ENCODE measurements around the gene ZDHHC22.

DNA sequence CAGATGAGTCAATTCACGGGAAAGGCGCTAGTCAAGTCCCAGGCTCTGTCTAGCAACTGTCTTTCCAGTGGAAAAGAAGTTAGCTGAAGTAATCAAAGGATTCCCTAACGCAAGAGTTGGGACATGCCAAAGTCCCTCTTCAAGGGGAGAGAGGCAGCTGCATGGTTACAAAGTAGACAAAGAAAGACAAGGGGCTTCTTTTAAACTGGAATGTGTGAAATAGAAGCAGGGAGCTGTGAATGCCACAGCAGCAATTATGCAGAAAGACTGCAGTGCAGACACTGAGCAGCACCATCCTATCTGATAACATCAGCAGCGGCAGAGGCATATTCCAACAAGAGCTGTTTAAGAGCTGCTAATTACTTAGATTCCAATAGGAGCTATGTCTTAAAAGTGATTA is 56.1 kb downstream of the ZDHHC22 start:
- TF ChIP-seq, protein P1, sequence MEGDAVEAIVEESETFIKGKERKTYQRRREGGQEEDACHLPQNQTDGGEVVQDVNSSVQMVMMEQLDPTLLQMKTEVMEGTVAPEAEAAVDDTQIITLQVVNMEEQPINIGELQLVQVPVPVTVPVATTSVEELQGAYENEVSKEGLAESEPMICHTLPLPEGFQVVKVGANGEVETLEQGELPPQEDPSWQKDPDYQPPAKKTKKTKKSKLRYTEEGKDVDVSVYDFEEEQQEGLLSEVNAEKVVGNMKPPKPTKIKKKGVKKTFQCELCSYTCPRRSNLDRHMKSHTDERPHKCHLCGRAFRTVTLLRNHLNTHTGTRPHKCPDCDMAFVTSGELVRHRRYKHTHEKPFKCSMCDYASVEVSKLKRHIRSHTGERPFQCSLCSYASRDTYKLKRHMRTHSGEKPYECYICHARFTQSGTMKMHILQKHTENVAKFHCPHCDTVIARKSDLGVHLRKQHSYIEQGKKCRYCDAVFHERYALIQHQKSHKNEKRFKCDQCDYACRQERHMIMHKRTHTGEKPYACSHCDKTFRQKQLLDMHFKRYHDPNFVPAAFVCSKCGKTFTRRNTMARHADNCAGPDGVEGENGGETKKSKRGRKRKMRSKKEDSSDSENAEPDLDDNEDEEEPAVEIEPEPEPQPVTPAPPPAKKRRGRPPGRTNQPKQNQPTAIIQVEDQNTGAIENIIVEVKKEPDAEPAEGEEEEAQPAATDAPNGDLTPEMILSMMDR (conservative IDR thresholded peaks at IDR 0.05; ENCODE audit: low read depth in 2 of 2) = no peak
- TF ChIP-seq POLR2AphosphoS5 (IDR thresholded peaks at IDR 0.05; ENCODE audit: low read depth) = no peak
- TF ChIP-seq EZH2 (IDR thresholded peaks at IDR 0.05; ENCODE audit: low read depth, unreplicated experiment) = no peak
- TF ChIP-seq REST (IDR thresholded peaks at IDR 0.05; ENCODE audit: unreplicated experiment) = no peak
- TF ChIP-seq ZNF331 (CRISPR knock-in tag; IDR thresholded peaks at IDR 0.05; ENCODE audit: low read depth) = no peak
